SK-N-SH treated with all-trans-retinoic acid at 6 μM for 48 hours (cell line): ENCODE measurements around the gene LDB2.

Experiments
- ATAC-seq: fragments of 200-7000 bp; cut with Tn5 transposase; 3 replicates; pipeline ENCODE4 v1.9.1; 2020; ENCODE audit warnings: mild to moderate bottlenecking, moderate library complexity
- ARNTL ChIP-seq: fragments of 450-650 bp; formaldehyde crosslinking; IDR thresholded peaks from 2 replicates; pipeline ENCODE4 v1.5.0; 2020; ENCODE audit warnings: low read depth, mild to moderate bottlenecking, moderate library complexity, borderline replicate concordance
- BACH2 ChIP-seq: fragments of 250-450 bp; sonication (Bioruptor Pico); IDR thresholded peaks from 2 replicates; pipeline ENCODE4 v1.9.0; 2021; ENCODE audit warnings: mild to moderate bottlenecking, borderline replicate concordance
- CSDC2 ChIP-seq: fragments of 250-450 bp; sonication (Bioruptor Pico); IDR thresholded peaks from 2 replicates; pipeline ENCODE4 v1.5.0; 2020; ENCODE audit warnings: mild to moderate bottlenecking, moderate library complexity
- ESRRG ChIP-seq: fragments of 250-450 bp; sonication (Bioruptor Pico); IDR thresholded peaks from 2 replicates; pipeline ENCODE4 v1.6.1; 2021; ENCODE audit warnings: mild to moderate bottlenecking
- GLIS3 ChIP-seq: fragments of 250-450 bp; sonication (Bioruptor Pico); IDR thresholded peaks from 2 replicates; pipeline ENCODE4 v1.5.0; 2020; ENCODE audit warnings: mild to moderate bottlenecking, moderate library complexity
- ISL1 ChIP-seq: fragments of 250-450 bp; sonication (Bioruptor Pico); IDR thresholded peaks from 2 replicates; pipeline ENCODE4 v2.1.2; 2022; ENCODE audit warnings: mild to moderate bottlenecking, moderate library complexity
- OSR1 ChIP-seq: fragments of 250-450 bp; sonication (Bioruptor Pico); IDR thresholded peaks from 2 replicates; pipeline ENCODE4 v1.8.0; 2022; ENCODE audit warnings: moderate library complexity, mild to moderate bottlenecking, inconsistent platforms
- POU6F1 ChIP-seq: fragments of 250-450 bp; sonication (Bioruptor Pico); IDR thresholded peaks from 2 replicates; pipeline ENCODE4 v1.8.0; 2021; ENCODE audit warnings: low read depth, mild to moderate bottlenecking, moderate library complexity, borderline replicate concordance
- PPARA ChIP-seq: fragments of 250-450 bp; sonication (Bioruptor Pico); IDR thresholded peaks from 2 replicates; pipeline ENCODE4 v1.5.0; 2020; ENCODE audit warnings: mild to moderate bottlenecking, borderline replicate concordance
- RARB ChIP-seq: fragments of 250-450 bp; sonication (Bioruptor Pico); IDR thresholded peaks from 2 replicates; pipeline ENCODE4 v1.8.0; 2021; ENCODE audit warnings: mild to moderate bottlenecking, moderate library complexity
- SNAI2 ChIP-seq: fragments of 250-450 bp; sonication (Bioruptor Pico); IDR thresholded peaks from 2 replicates; pipeline ENCODE4 v1.5.0; 2020; ENCODE audit warnings: mild to moderate bottlenecking, moderate library complexity
- TCF4 ChIP-seq: fragments of 250-450 bp; sonication (Bioruptor Pico); IDR thresholded peaks from 2 replicates; pipeline ENCODE4 v1.8.0; 2021; ENCODE audit warnings: mild to moderate bottlenecking, moderate library complexity, borderline replicate concordance
- TOX ChIP-seq: fragments of 250-450 bp; sonication (Bioruptor Pico); IDR thresholded peaks from 2 replicates; pipeline ENCODE4 v1.8.0; 2021; ENCODE audit warnings: mild to moderate bottlenecking, moderate library complexity, borderline replicate concordance
- TSHZ2 ChIP-seq: fragments of 250-450 bp; sonication (Bioruptor Pico); IDR thresholded peaks from 2 replicates; pipeline ENCODE4 v1.5.0; 2020; ENCODE audit warnings: mild to moderate bottlenecking, moderate library complexity
- ZC3H10 ChIP-seq: fragments of 250-450 bp; sonication (Bioruptor Pico); IDR thresholded peaks from 2 replicates; pipeline ENCODE4 v1.5.1; 2021; ENCODE audit warnings: mild to moderate bottlenecking, moderate library complexity
- ZFP3 ChIP-seq: fragments of 250-450 bp; sonication (Bioruptor Pico); IDR thresholded peaks from 2 replicates; pipeline ENCODE4 v1.5.0; 2020; ENCODE audit warnings: mild to moderate bottlenecking, moderate library complexity
- ZFP30 ChIP-seq: fragments of 450-650 bp; formaldehyde crosslinking; IDR thresholded peaks from 2 replicates; pipeline ENCODE4 v1.5.0; 2022; ENCODE audit warnings: mild to moderate bottlenecking, moderate library complexity
- ZNF565 ChIP-seq: fragments of 450-650 bp; formaldehyde crosslinking; conservative IDR thresholded peaks from 2 replicates; pipeline ENCODE4 v1.5.0; 2020; ENCODE audit warnings: low read depth, mild to moderate bottlenecking, moderate library complexity
- ZNF70 ChIP-seq: fragments of 450-650 bp; formaldehyde crosslinking; IDR thresholded peaks from 2 replicates; pipeline ENCODE4 v1.5.0; 2020; ENCODE audit warnings: mild to moderate bottlenecking, moderate library complexity
- ZNF8 ChIP-seq: fragments of 450-650 bp; formaldehyde crosslinking; IDR thresholded peaks from 2 replicates; pipeline ENCODE4 v1.5.0; 2020; ENCODE audit warnings: mild to moderate bottlenecking, moderate library complexity
- TF ChIP-seq, protein P1 (sequence below): fragments of 250-450 bp; sonication (Bioruptor Pico); IDR thresholded peaks from 2 replicates; pipeline ENCODE4 v1.5.1; 2021; ENCODE audit warnings: mild to moderate bottlenecking, moderate library complexity
- TF ChIP-seq, protein P2 (sequence below): fragments of 250-450 bp; sonication (Bioruptor Pico); IDR thresholded peaks from 2 replicates; pipeline ENCODE4 v1.8.0; 2020; ENCODE audit warnings: mild to moderate bottlenecking, moderate library complexity, borderline replicate concordance

LDB2 gene

DNA sequence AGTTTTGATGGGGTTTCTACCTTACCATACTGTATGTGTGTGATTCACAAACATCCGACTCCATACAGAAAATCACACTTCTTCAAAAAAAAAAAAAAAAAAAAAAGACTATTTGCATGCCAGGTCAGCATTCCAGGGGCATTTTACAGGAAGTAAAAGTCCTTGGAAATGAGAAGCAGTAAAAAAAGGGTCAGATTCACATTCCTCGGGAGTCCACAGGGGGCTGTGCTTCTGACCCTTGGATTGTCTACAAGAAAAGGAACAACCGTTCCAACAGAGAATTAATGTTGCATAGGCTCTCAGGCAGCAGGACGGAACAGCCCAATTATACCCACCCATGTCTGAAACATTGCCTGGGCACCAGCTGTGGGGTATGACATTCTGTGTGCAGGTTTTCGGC is 290.3 kb downstream of the LDB2 start:
- ATAC-seq: no peak
- TF ChIP-seq PPARA (CRISPR knock-in tag) (no peak), BACH2 (CRISPR knock-in tag) (no peak), TCF4 (CRISPR knock-in tag) (no peak), CSDC2 (CRISPR knock-in tag) (no peak), ZNF8 (CRISPR knock-in tag) (no peak)

GRCh38 chr4:16607241-16608066 is 291.0 kb downstream of the LDB2 start:
- TF ChIP-seq ZNF8 (CRISPR knock-in tag) (no peak), ZNF565 (no peak), ARNTL (CRISPR knock-in tag) (no peak), OSR1 (no peak), ZC3H10 (CRISPR knock-in tag) (no peak)
- TF ChIP-seq, all 23 proteins: peak for 0
- no peak for ATAC-seq

DNA sequence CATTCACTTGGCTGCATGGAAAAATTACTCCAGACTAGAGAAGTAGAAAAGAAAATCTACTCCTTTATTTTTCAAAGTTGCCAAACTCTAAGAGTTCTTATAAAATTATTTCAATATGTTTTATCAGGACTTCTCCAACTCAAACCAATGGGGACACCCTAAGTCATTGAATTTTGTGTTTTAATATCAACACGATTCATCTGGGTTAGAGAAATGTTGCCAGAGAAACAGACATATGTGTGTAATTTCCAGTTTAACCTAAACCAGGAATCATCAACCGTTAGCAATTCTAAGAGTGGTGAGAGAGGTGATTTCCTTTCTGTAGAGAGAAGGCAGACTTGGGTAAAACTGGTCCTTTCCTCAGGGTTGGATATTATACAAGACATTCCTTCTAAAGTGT is 291.8 kb downstream of the LDB2 start:
- ATAC-seq: no peak
- TF ChIP-seq ISL1 (CRISPR knock-in tag) (no peak), ZNF565 (no peak), ZNF8 (CRISPR knock-in tag) (no peak), ZNF70 (CRISPR knock-in tag) (no peak), GLIS3 (CRISPR knock-in tag) (no peak), RARB (CRISPR knock-in tag) (no peak), ESRRG (no peak), ZFP30 (no peak), CSDC2 (CRISPR knock-in tag) (no peak), SNAI2 (no peak), TCF4 (CRISPR knock-in tag) (no peak), TOX (CRISPR knock-in tag) (no peak), OSR1 (no peak)
- TF ChIP-seq, all 23 proteins: peak for 0

DNA sequence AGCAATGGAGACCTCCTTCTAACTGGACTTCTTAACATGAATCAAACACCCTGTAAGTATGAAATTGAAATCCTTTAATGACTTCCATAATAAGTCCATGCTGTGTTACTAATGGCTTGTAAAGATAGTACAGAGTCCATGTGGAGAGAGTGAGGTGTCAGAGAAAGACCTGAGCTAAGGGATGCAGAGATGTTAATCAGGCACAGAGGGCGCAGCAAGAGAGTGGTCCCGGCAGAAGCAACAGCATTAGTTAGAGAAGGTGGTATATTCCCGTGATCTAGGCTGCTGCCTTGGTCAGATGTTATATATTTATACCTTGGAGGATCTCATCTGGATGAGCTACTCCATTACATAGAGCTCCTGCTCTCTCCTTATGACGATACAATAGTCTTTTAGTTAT is 295.3 kb downstream of the LDB2 start:
- TF ChIP-seq TOX (CRISPR knock-in tag): no peak
- TF ChIP-seq PPARA (CRISPR knock-in tag): no peak
- no peak for TF ChIP-seq ZFP30
- no peak for TF ChIP-seq POU6F1 (CRISPR knock-in tag)
- no peak for TF ChIP-seq RARB (CRISPR knock-in tag)
- no peak for TF ChIP-seq ZNF70 (CRISPR knock-in tag)
- no peak for TF ChIP-seq ARNTL (CRISPR knock-in tag)
- TF ChIP-seq SNAI2: no peak
- no peak for TF ChIP-seq ISL1 (CRISPR knock-in tag)
- no peak for TF ChIP-seq ZNF8 (CRISPR knock-in tag)
- no peak for TF ChIP-seq TSHZ2
- TF ChIP-seq ZFP3 (CRISPR knock-in tag): no peak
- TF ChIP-seq GLIS3 (CRISPR knock-in tag): no peak

DNA sequence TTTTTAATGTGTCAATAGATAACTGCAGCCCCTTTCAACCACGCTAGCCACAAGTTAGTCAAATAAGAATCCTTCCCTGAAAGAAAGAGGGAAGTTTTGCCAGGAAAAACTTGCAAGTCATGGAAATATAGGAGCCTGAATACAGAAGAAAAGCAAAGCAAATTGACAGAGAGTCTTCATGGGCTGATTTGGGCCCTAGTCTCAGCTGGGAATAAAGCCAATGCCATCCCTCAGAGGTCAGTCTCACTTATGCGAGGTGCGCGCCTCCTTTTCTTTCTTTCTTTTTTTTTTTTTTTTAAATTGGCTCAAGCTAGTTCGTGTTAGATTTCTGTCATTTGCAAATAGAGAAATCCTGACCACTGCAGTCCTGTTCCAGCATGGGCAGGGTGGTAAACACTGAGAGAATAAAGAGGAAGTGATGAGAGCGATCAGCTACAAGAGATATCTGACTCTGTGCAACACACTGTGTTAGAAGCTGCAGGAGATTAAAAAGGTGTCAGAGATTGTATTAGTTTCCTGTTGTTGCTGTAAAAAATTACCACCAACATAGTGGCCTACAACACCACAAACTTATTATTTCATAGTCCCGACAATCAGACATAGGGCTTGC is 299.7 kb downstream of the LDB2 start:
- no peak for ATAC-seq
- TF ChIP-seq ZNF8 (CRISPR knock-in tag) (no peak), POU6F1 (CRISPR knock-in tag) (no peak), SNAI2 (no peak), ZFP3 (CRISPR knock-in tag) (no peak), ARNTL (CRISPR knock-in tag) (no peak), BACH2 (CRISPR knock-in tag) (no peak), GLIS3 (CRISPR knock-in tag) (no peak), ZNF565 (no peak), ZNF70 (CRISPR knock-in tag) (no peak), ISL1 (CRISPR knock-in tag) (no peak), ZC3H10 (CRISPR knock-in tag) (no peak), TOX (CRISPR knock-in tag) (no peak), TCF4 (CRISPR knock-in tag) (no peak), OSR1 (no peak)
- TF ChIP-seq, protein P1, sequence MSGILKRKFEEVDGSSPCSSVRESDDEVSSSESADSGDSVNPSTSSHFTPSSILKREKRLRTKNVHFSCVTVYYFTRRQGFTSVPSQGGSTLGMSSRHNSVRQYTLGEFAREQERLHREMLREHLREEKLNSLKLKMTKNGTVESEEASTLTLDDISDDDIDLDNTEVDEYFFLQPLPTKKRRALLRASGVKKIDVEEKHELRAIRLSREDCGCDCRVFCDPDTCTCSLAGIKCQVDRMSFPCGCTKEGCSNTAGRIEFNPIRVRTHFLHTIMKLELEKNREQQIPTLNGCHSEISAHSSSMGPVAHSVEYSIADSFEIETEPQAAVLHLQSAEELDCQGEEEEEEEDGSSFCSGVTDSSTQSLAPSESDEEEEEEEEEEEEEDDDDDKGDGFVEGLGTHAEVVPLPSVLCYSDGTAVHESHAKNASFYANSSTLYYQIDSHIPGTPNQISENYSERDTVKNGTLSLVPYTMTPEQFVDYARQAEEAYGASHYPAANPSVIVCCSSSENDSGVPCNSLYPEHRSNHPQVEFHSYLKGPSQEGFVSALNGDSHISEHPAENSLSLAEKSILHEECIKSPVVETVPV (CRISPR knock-in tag): no peak
- TF ChIP-seq, protein P2, sequence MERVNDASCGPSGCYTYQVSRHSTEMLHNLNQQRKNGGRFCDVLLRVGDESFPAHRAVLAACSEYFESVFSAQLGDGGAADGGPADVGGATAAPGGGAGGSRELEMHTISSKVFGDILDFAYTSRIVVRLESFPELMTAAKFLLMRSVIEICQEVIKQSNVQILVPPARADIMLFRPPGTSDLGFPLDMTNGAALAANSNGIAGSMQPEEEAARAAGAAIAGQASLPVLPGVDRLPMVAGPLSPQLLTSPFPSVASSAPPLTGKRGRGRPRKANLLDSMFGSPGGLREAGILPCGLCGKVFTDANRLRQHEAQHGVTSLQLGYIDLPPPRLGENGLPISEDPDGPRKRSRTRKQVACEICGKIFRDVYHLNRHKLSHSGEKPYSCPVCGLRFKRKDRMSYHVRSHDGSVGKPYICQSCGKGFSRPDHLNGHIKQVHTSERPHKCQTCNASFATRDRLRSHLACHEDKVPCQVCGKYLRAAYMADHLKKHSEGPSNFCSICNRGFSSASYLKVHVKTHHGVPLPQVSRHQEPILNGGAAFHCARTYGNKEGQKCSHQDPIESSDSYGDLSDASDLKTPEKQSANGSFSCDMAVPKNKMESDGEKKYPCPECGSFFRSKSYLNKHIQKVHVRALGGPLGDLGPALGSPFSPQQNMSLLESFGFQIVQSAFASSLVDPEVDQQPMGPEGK (CRISPR knock-in tag): no peak

More for the DNA sequence above, 295.3 kb downstream of the LDB2 start:
- ATAC-seq: no peak
